Body of pancreas (tissue), 4 donors: ENCODE measurements around the gene INF2. TPM values are rescaled to one million over a fixed set of nuclear protein-coding genes. Genes with fewer than 3 reads are reported as not detected.
A peak's percentile ranks its signal among the peaks of the same experiment; 100 is the strongest.

ENCODE experiments used
- ATAC-seq: fragments of 150-250 bp; one replicate; pipeline ENCODE4 v1.9.1; 2016
- DNase-seq, 4 donors: peaks; one replicate each; pipeline ENCODE4 v3.0.0-alpha.2; 2019
- H3K27ac ChIP-seq, 4 donors: fragments of 200-600 bp; sonication (generic); 1 replicate in 3 of 4; 2 replicates in 1 of 4; pipeline versions ENCODE4 v1.5.1 to v1.6.1; 2016 to 2019; ENCODE audit warnings: mild to moderate bottlenecking in 1 of 4, mixed read lengths in 1 of 4, moderate library complexity in 1 of 4
- H3K27me3 ChIP-seq, 2 donors: fragments of 200-600 bp; sonication (generic); one replicate each; pipeline ENCODE4 v1.6.0; 2016; ENCODE audit warnings: mild to moderate bottlenecking in 1 of 2
- H3K36me3 ChIP-seq, 2 donors: fragments of 200-600 bp; sonication (generic); replicated peaks in 1 of 2; 2 replicates each; pipeline ENCODE4 v1.5.1; 2016; ENCODE audit warnings: low read depth in 2 of 2; ENCODE audit not compliant: insufficient read depth in 1 of 2
- H3K4me1 ChIP-seq: fragments of 200-600 bp; sonication (generic); one replicate; pipeline ENCODE4 v1.6.0; 2016
- H3K4me3 ChIP-seq, 2 donors: fragments of 200-600 bp; sonication (generic); 1 replicate in 1 of 2; 2 replicates in 1 of 2; pipeline ENCODE4 v1.5.1; 2016 to 2019
- H3K9me3 ChIP-seq, 3 donors: fragments of 200-600 bp; sonication (generic); 1 replicate in 2 of 3; 2 replicates in 1 of 3; pipeline ENCODE4 v1.5.1; 2016
- POLR2A ChIP-seq, 3 donors: fragments of 450-650 bp; IDR thresholded peaks; one replicate each; pipeline ENCODE4 v1.6.1; 2016; ENCODE audit warnings: antibody characterized with exemption in 3 of 3, mild to moderate bottlenecking in 2 of 3
- WGBS, 2 donors: methylation state at CpG; one replicate each; pipeline ENCODE4 v1.1.5; 2017; 5-methylcytosine and 5-hydroxymethylcytosine counted together
- intact Hi-C: fragments of 100-400 bp; cut with DNase I; formaldehyde crosslinking; loops from one replicate; pipeline ENCODE4 v1.15.1; 2023
- total RNA-seq, 2 donors: library from RNA; depleted of rRNA; stranded (reverse); fragments of >200 nt; gene quantifications; one replicate each; pipeline ENCODE4 v1.1.0, GENCODE V29; 2016
- TF ChIP-seq, protein P1 (sequence below), 7 experiments: fragments of 450-650 bp in 4 of 7; fragments of 200-600 bp in 3 of 7; sonication (generic) in 3 of 7; IDR thresholded peaks; one replicate each; pipeline ENCODE4 v1.5.1; 2016 to 2019; ENCODE audit warnings: antibody characterized with exemption in 7 of 7

The INF2 gene
- total RNA-seq, 2 donors from 2014 or later = 46.2 to 90.3 TPM

GRCh38 chr14:104768437-104769323 lies 79.3 kb downstream of the INF2 start:
- 13 to 47% methylated on average over 3 to 23 of the region's 25 CpGs for WGBS, 2 donors

DNA sequence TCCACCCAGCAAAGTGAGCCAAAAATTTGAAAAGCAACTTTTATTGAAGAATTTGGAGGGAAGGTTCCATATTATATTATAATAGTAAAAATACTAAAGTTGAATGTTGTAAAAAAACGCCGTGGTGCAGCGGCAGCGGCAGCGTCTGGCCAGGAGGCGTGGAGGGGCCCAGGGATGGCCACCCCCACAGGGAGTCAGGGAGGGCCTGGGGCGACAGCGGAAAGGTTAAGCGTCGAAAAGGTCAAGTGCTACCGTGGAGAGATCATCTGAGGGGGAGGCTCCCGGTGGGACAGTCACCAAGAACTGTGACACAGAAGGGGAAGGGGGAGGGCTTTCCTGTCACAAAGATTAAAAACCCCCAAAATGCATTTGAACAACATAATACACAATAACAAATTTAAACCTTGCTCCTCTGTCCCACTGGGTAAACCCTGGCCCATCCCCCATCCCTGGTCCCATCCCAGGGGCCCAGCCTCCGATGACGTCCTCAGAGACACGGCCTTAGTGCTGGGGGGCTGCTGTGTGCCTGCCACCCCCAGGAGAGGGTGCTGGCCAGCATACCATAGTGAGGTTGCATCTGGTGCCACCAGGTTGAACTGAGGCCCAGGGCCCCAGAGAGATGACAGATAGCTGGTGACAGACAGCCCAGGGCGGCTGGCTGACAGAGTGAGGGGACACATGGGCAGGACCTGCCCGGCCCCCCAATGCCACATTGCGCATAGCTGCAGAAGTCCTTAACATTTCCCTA lies 80.1 kb downstream of the INF2 start:
- no peak for TF ChIP-seq POLR2A (IDR thresholded peaks at IDR 0.05)
- TF ChIP-seq, protein P1, sequence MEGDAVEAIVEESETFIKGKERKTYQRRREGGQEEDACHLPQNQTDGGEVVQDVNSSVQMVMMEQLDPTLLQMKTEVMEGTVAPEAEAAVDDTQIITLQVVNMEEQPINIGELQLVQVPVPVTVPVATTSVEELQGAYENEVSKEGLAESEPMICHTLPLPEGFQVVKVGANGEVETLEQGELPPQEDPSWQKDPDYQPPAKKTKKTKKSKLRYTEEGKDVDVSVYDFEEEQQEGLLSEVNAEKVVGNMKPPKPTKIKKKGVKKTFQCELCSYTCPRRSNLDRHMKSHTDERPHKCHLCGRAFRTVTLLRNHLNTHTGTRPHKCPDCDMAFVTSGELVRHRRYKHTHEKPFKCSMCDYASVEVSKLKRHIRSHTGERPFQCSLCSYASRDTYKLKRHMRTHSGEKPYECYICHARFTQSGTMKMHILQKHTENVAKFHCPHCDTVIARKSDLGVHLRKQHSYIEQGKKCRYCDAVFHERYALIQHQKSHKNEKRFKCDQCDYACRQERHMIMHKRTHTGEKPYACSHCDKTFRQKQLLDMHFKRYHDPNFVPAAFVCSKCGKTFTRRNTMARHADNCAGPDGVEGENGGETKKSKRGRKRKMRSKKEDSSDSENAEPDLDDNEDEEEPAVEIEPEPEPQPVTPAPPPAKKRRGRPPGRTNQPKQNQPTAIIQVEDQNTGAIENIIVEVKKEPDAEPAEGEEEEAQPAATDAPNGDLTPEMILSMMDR (IDR thresholded peaks at IDR 0.05) = no peak
- no peak for ATAC-seq
- Histone ChIP-seq H3K36me3 (peaks cover 9 to 13% of the 10 kb centered on the region in 2 donors), H3K9me3 (no peaks in the 10 kb centered on the region), H3K27ac (no peak overlapping the region), H3K4me1 (peaks cover 24% of the 10 kb centered on the region), H3K27me3 (no peaks in the 10 kb centered on the region), H3K4me3 (no peak overlapping the region)
- DNase-seq = no peak
- WGBS, 2 donors = 76 to 82% methylated on average over 15 to 18 of the region's 18 CpGs
- intact Hi-C loops = loop anchor here (5.0 kb wide), 1 partner anchor 53 kb away; no protein-coding TSS in a partner anchor

More at GRCh38 chr14:104768437-104769323, 79.3 kb downstream of the INF2 start:
- peak overlapping the region in 3 of 4 donors; percentile 7 to 50 (median 31) for H3K27ac ChIP-seq
- peak; percentile 90 to 94 (median 92) for DNase-seq
- no peaks in the 10 kb centered on the region for H3K9me3 ChIP-seq
- peaks cover 9 to 13% of the 10 kb centered on the region in 2 donors for H3K36me3 ChIP-seq
- TF ChIP-seq, protein P1 (IDR thresholded peaks at IDR 0.05) = peak; percentile 87 to 95 (median 92)
- no peak for TF ChIP-seq POLR2A (IDR thresholded peaks at IDR 0.05)
- intact Hi-C loops = no loop called here
- no peaks in the 10 kb centered on the region for H3K27me3 ChIP-seq
- H3K4me3 ChIP-seq = no peak overlapping the region
- peaks cover 16% of the 10 kb centered on the region for H3K4me1 ChIP-seq
- peak; percentile 94 for ATAC-seq

DNA sequence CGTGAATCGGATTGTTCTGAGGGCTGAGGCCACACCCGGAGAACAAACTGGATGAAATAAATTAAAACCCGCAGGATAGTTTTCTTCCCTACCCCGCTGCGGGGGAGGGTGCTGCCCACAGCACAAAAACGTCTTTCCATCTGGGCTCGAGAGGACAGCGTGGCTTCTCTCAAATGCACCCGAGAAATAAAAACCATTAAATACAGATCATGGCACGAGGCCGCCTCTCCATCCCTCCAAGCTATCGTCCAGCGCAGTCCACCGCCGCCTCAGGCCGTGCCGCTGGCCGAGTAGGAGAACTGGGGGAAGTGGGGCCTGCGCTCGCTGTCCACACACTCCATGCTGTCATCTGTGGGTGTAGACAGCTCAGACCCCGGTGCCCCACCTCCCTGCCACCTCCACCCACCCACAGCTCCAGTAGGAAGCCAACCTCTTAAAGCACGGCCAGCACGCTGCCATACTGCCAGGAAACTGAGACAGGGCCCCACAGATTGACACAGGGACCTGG lies 80.7 kb downstream of the INF2 start:
- DNase-seq (no peak), ATAC-seq (no peak)
- H3K4me1 ChIP-seq = peaks cover 30% of the 10 kb centered on the region
- WGBS, 2 donors = 86 to 87% methylated on average over 18 to 20 of the region's 24 CpGs
- TF ChIP-seq POLR2A (IDR thresholded peaks at IDR 0.05) = no peak
- TF ChIP-seq, protein P1 (IDR thresholded peaks at IDR 0.05) = no peak
- H3K36me3 ChIP-seq = peaks cover 9 to 13% of the 10 kb centered on the region in 2 donors
- no peaks in the 10 kb centered on the region for H3K9me3 ChIP-seq
- no peaks in the 10 kb centered on the region for H3K27me3 ChIP-seq
- H3K4me3 ChIP-seq = no peak overlapping the region
- no peak overlapping the region for H3K27ac ChIP-seq
- intact Hi-C loops = loop anchor here (5.0 kb wide), 1 partner anchor 52 kb away; no protein-coding TSS in a partner anchor

DNA sequence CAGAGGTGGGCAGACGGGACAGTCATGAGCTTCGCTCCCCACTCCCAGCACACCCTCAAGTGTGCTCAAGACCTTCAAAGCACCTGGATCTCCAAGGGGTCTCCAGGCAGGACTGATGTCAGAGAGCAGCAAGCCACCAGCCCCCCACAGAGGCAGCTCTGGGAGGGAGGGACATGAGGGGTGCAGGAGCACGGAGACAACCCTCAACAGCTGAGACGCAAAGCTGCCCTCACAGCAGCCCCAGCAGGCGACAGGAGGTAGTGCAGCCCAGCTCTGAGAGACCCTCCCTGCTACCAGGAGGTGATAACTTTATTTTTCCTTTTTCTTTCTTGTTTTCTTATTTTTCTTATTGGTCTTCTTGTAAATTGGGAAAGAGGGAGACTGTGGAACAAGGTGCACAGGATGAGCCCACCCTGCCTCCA lies 81.4 kb downstream of the INF2 start:
- intact Hi-C loops = loop anchor here (5.0 kb wide), 1 partner anchor 51 kb away; no protein-coding TSS in a partner anchor
- Histone ChIP-seq H3K36me3 (peaks cover 9 to 13% of the 10 kb centered on the region in 2 donors), H3K27ac (no peak overlapping the region), H3K9me3 (no peaks in the 10 kb centered on the region), H3K4me1 (peaks cover 38% of the 10 kb centered on the region), H3K27me3 (no peaks in the 10 kb centered on the region), H3K4me3 (no peak overlapping the region)
- ATAC-seq = no peak
- DNase-seq = no peak
- no peak for TF ChIP-seq POLR2A (IDR thresholded peaks at IDR 0.05)
- TF ChIP-seq, protein P1 (IDR thresholded peaks at IDR 0.05) = peak in 6 of 7 experiments; percentile 7 to 56 (median 26)
- 94 to 98% methylated on average over 5 of the region's 5 CpGs for WGBS, 2 donors
